ENCODE measurements around the gene EFNA3.
A peak's percentile ranks its signal among the peaks of the same experiment; 100 is the strongest.
"Not testable (repeated sequence)": the region's sequence is repeated elsewhere in the genome, so short reads cannot be mapped to it uniquely, and the experiment has no call there.

EFNA3 gene

DNA sequence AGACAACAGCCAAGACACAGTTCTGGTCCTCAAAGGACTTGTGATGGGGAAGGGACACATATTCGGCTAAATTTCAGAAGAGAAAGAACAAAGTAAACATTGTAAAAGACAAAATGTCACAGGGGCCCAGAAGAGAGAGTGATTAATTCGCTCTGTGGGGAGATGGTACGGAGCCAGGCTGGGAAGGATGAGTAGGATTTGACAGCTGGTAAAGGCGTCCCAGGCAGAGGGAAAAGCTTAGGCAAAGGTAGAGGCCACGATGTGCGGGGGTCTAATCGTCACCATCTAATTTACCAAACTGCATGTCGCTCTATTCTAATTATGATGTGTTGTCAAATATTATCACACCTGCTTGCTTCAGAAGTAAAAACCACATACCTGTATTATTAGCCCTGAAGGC is 31.7 kb downstream of the EFNA3 start:
- no peak for DNase-seq (ENCODE audit: low read depth in 2 of 2)

DNA sequence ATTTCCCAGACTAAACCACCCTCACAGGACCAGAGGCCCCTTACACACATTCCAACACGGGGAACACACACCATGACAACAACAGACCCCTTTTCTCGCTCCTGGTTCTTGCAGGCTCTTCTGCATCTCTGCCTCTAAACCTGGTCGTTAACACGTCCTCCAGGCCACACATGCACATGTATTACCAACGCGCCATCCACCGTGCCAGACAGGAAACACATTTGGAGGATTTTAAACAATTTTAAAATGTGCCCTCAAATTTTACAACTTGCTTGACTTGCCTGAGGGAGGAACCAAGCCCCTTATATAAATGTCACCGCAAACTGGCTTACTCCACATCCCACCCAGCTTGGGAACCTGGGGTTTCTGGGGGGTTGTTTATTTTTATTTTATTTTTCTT is 32.2 kb downstream of the EFNA3 start:
- DNase-seq (ENCODE audit: low read depth in 2 of 2) = no peak

DNA sequence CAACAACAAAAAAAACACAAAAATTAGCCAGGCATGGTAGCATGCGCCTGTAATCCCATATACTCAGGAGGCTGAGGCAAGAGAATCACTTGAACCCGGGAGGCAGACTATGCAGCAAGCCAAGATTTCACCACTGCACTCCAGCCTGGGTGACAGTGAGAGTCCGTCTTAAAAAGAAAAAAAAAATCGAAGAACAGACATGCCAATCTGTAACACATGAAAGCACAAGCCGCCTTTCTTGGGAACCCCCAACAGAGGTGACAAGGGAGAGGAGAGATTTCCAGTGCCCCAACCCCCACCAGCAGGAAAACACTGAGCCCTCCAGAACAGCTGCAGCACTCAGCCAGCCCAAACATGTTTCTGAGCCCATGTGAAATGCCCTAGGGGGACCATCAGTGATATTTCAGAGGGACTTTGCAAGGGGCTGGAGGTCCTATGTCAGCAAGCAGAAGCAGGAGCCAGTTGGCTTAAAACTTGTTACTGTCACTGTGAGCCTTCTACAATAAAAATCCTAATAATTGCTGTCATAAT is 34.9 kb downstream of the EFNA3 start:
- no peak for DNase-seq (ENCODE audit: low read depth in 2 of 2)

DNA sequence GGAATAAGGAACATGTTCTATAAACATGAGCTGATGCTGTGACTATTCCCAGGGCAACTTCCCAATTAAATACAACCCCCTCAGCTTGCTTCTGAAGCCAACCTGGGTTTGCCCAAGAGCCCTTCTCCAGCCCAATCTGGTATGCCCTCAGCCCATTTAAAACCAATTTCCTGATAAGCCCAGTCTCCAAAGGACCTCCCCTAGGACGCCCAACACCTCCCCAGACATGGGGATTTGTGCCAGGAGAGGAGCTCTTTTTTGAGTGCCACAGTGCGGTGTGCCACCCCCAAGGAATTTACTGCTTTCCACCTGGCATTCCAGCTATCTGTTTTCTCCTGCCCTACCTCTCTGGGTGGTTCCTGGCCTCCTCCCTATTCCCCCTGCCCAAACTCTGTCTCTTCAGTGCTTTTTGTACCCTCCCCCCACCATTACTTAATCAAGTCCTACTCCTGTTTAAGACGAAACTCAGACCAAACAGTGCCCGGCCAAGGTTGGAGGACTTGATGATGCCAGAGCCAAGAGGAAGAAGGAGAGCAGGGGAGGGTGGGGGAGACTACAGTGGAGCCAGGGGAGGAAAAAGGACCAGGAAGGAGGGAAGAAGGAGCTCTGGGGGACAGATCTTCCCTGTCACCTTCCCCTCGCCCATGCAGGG is 37.6 kb downstream of the EFNA3 start:
- DNase-seq (ENCODE audit: low read depth in 2 of 2) = no peak

DNA sequence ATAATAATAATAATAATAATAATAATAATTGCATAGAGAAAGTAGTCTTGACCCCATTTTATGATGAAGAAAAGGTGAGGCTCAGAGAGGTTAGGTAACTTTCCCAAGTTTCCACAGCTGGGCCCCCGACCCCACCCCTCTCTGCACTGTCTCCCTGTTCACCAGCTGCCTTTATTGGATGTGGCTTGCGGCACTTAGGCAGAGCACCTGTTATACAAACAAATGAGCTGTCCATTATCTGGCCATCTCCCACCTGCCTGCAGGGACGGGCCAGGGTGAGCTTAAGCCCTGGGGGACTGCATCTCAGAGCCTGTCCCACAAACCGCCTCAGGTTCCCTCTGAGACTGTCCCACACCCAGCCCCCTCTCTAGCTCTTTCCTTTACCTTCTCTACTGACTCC is 39.0 kb downstream of the EFNA3 start:
- no peak for DNase-seq (ENCODE audit: low read depth in 2 of 2)

DNA sequence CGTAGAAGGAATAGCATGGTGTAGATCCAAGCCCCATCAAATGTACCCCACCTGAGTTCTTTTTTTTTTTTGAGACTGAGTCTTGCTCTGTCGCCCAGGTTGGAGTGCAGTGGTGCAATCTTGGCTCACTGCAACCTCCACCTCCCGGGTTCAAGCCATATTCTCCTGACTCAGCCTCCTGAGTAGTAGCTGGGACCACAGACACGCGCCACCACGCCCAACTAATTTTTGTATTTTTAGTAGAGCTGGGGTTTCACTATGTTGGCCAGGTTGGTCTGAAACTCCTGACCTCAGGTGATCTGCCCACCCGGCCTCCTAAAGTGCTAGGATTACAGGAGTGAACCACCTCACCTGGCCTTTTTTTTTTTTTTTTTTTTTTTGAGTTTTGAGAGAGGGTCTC is 39.5 kb downstream of the EFNA3 start:
- not testable (repeated sequence) for DNase-seq (ENCODE audit: low read depth in 2 of 2)

DNA sequence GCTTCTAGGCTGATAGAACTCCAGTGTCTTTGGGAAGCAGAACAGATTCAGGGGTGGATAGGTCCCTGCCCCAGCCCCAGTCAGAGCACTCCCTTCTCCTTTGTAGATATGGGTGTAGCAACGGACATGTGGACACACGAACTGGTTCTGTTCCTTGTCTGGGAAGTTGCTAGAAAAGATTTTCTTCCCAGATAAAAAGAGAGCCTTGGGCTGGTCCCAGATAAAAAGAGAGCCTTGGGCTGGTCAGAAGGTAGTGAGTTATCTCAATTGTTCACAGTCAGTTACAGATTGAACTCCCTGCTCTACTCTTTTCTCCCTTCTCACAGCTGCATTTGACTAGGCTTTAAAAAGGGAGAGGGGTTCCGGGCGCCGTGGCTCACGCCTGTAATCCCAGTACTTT is 41.6 kb downstream of the EFNA3 start:
- no peak for DNase-seq (ENCODE audit: low read depth in 2 of 2)

DNA sequence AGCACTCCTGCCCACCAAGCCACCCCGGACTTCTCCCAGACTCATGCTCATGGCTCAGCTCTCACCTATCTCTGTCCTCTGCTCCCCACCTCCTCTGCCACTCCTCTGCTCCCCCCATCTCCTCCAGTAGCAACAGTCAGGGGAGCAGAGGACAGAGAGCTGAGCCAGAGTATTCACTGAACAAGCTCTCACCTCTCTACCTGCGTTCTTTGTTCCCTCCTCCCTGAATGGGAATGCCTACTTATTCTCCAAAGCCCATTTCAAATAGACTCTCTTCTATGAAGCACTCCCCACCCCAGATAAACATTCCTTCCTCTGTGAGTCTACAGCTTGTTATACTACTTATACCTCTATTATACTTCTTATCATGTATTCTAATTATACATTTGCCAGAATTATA is 42.6 kb downstream of the EFNA3 start:
- DNase-seq (ENCODE audit: low read depth in 2 of 2) = no peak

DNA sequence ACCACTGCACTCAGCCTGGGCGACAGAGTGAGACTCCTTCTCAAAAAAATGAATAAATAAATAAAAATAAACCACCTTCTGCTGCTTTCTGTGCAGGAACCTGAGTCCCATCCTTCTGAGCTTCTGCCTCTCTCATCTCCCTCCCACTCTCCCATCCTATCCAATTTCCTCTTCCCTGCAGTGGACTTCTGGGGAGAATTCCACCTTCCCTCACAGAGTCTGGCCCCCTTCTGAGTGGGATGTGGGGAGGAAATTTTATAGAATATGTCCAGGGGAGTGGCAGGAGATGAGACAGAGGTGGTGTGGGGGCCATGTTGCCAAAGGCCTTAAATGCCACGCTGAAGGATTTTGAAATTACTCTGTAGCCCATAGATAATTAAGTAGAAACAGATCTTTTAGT is 43.7 kb downstream of the EFNA3 start:
- no peak for DNase-seq (ENCODE audit: low read depth in 2 of 2)

DNA sequence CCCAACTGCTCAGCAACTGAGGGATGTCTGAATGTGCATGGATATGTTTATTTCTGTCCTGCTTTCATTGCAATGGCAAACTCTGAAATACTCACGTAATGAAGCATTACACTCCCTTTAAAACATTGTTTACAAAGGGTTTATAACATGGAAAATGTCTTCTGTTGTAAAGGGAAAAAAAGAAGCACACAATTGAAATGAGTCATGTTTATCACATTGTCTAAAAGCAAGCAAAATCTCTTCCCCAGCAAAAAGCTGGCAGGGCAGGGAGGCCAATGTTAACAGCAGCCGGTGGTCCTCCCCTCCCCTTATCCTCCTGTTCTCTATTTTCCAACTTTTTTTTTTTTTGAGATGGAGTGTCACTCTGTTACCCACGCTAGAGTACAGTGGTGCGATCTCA is 45.2 kb downstream of the EFNA3 start:
- DNase-seq (ENCODE audit: low read depth in 2 of 2) = no peak

DNA sequence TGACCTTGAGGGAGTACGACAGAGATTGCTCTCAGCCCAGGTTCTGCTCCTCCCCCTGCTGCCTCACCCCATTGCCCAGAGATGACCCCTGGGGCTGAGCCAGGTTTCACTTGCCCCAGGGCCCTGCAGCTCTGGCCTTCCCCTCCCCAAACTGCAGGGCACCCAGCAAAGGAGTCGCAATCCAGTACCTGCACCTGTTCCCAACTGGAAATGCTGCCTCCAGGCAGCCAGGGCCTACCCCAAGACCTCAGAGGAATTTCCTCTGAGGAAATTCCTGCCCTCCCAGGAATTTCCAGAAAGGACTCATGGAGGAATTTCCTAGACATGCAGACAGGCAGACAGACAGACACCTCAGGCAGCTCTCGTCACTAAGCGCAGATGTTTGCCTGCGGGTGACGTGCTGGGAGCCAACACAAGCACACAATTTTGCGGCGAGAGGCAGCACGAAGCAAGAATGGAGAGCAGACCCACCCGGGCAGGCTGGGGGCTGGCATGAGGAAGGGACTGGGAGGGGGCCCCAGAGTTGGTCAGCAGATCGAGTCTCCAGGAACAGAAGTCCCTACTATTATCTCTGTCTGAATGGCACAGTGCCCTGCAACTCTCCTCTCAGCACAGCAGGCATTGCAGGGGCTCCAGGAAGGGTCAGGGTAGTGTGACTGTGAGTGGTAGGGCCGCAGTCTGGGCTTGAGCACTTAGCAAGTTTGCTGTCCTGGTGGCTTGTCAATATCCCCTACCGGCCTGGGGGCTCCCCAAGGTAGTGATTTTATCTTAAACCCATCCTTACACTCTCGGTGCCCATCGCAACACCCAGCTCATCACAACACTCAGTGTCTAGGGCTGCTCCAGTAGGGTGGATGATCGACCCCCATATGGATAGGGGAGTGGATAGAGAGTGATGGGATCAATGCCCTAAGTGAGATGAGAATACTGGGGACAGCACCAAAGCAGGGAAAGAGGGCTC is 46.1 kb downstream of the EFNA3 start:
- no peak for DNase-seq (ENCODE audit: low read depth in 2 of 2)

DNA sequence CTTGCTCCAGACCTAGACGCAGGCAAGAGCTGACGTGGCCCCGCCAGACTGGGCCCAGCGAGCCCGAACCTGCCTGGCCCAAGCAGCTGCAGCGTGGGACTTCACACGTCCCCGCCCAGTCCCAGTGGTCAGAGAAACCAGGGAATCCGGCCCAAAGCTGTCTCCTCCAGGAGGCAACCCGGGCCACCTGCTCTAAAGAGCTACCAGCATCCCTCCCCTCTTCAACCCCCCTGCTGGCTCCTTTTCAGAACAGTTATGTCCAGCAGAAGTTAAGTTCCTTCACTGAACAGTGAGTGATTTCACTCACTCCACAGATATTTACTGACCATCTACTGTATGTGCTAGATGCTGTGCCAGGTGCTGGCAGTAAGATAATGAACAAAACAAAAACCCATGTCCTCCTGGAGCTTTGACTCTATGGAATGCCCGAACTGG is 46.9 kb downstream of the EFNA3 start:
- no peak for DNase-seq (ENCODE audit: low read depth in 2 of 2)

DNA sequence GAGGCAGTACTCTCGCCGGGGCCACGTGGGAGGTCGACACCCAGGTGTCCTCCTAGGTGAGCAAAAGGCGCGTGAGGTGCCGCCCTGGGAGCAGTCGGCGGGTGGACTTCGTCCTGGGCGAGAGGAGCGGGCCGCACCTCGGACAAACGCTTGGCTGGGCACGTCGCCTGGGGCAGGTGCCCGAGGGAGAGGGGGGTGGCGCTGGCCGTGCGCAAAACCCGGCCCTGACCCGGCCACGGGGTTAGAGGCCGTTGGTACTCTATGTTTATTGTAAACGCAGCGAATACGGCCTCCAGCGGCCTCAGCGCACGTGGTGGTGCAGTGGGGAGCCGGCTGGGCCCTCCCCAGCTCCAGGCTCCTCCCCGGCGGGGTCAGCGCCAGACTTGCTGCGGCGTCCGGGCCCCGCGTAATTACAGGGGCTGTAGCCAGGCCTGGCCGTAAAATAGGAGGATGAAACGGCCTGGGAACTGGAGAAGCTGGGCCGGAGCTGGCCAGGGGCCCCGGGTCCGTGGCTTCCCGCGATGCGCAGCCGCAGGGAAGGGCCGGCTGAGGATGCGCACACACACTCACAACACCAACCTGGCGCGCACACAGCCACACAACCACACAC is 47.4 kb downstream of the EFNA3 start:
- no peak for DNase-seq (ENCODE audit: low read depth in 2 of 2)

DNA sequence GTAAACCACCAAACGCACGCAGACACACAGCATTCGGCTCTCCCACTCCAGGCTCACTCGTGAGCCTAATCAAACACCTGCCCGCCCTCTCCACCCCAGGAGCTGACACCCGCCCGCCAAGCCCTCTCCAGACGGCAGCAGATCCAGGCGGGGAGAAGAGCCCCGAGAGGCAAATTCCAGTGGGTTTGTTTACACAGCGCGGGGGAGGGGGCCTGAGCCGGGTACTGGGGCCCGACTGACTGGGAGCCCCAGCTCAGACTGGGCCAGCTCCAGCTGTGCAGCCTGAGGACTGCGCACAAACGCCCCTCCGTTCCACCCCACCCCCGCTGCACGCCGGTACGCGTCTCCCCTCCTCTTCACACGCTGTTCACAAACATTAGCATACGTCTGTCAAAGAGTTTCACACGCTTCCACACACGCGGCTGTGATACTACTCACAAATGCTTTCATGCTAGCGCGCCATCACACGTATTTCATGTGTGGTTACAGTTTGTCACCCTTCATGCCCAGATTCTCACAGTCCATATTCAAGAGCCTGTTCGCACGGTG is 48.0 kb downstream of the EFNA3 start:
- DNase-seq (ENCODE audit: low read depth in 2 of 2) = peak in 1 of 2 experiments; percentile 22

DNA sequence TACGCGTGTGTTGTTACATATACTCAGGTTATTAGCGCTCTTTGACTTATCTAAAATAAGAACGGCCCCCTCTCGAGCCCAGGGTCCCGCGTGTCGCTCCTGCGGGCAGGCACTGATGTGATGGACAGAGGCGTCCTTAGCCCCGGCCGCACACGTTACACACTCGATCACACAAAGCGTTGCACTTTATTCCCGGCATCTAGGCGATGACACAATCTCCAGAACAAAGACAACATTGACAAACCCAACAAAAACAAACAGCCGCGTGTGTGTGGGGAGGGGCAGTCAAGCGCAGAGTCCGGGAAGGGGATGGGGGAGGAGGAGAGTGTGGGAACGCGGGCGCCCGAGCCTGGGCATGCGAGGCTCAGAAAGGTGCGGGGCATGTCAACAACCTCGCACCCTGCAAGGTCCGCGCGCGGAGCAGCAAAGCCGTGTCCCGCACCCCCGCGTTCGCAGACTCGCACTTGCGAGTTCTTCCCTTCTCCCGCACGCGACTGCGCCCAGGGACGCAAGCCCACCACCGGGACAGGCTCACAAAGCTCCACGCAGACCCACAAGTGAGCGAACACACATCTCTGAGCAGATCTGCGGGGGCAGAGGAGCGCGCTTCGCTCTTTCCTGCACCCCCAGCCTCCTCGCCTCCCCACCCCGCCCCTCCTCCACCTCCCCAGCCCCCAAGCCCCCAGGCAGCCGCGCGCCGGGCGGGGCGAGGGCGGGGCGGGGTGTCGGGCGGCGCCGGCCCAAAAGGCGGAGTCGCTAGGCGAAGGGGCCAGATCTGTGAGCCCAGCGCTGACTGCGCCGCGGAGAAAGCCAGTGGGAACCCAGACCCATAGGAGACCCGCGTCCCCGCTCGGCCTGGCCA is 48.7 kb downstream of the EFNA3 start, which contains the start of gene EFNA1:
TSS of gene EFNA1 (plus strand) at position 772 of the 862 bp plus-strand sequence. CDS start 102 bp downstream, outside the sequence.
- DNase-seq (ENCODE audit: low read depth in 2 of 2) = peak in 1 of 2 experiments; percentile 33

DNA sequence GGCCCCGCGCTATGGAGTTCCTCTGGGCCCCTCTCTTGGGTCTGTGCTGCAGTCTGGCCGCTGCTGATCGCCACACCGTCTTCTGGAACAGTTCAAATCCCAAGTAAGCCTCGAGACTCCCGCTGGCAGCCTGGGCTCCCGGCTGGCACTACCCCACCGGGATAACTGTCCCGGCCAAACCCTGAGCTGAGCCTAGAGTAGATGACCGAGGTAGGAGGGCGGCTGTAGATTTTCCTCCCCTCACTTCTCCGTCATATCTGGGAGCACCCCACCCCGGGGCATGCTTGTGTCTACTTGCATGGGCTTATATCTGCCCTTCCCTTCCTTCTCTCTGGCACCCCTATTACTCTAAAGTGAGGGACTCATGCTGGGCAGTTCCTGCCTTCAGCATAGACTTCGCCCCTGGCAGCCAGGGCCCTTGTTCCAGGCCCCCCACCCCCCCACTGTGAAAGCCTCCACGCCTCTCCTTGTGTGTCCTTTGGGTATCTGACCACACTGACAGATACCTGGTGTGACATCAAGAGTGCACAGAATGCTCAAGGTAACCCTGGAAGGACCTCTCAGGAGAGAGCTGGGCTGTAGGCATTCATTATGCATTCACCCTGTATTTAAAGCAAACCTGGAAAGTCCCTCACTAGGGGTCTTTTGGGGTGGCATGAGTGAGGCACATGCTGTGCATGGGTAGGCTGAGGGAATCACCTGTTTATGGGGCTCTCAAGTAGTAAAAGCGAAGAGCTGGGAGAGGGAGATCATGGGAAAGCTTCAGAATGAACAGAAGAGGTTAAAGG is 49.5 kb downstream of the EFNA3 start:
- DNase-seq (ENCODE audit: low read depth in 2 of 2) = no peak

DNA sequence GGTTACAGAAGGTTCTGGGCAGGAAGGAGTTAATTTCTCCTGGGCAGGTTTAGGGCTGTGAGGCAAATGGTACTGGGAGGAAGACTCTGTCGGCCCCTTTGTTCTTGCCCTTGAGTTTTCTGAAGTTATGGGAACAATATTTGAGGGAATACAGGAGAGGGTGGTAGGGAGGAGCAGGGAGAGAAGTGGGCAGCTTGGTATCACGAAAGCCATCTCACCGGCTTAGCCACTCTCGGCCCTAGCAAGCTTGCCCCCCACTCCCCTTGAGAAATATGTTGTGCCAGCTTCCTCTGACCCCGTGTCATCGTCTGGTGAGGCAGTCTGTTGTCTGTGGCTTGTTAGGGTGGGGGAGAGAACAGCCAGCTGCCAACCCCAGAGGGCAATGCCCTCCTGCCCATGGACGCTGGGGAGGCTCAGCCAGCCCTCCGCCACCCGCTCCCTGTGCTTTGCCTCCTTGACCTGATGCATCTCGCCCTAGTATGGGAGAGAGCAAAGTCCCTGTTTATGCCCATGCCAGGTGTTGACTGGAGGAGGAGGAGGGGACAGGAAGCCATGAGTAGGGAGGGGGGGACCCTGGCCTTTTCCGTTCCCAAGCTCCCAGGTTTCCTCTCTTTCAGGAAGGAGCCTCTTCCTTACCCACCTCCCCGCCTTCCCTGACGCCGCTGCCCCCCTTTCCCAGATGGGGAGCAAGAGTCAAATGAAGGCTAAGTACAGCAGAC is 50.3 kb downstream of the EFNA3 start:
- no peak for DNase-seq (ENCODE audit: low read depth in 2 of 2)

DNA sequence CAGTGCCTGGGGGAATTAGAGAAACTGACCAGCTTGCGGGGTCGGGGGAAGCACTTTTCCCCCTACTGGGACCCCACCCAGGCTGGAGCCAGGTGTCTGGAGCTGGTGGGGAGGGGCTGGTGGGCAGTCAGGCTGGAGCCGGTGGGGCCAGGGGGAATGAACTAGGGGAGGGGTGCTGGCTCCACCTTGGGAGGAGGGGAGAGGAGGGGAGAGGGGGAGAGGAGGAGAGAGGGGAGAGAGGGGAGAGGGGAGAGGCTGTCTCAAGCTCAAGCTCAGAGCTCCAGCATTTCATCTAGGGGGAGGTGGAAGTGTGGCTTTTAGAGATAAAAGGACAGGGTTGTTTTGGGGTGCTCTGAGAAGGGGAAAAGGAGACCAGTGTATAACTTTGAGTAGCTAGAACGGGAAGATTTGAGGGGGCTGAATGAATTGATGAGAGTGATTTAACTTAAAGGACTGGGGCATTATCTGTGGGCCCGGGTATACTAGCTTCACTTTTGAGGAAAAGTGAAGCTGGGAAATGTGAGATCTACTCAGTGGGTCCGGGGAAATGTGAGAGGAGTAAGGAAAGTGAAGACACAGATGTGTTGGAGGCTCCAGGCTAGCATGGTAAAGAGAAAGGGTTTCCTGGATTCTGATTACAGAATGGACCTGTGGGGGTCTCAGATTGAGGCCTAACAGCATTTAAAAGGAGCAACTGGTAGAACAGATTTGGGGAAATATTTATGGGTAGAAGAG is 51.8 kb downstream of the EFNA3 start:
- no peak for DNase-seq (ENCODE audit: low read depth in 2 of 2)

DNA sequence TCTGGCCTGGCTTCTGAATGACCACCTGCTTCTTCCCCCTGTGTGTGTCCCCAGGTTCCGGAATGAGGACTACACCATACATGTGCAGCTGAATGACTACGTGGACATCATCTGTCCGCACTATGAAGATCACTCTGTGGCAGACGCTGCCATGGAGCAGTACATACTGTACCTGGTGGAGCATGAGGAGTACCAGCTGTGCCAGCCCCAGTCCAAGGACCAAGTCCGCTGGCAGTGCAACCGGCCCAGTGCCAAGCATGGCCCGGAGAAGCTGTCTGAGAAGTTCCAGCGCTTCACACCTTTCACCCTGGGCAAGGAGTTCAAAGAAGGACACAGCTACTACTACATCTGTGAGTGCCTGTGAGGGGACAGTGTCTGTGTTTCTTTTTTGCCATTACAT is 52.6 kb downstream of the EFNA3 start:
- no peak for DNase-seq (ENCODE audit: low read depth in 2 of 2)

All from stimulated activated CD4-positive, alpha-beta T cell treated with anti-CD3 and anti-CD28 coated beads, Interleukin-12 subunit alpha, Interleukin-12 subunit beta, amount 100 ng/mL, for 24 hours (primary cell).